B cell (primary cell): ENCODE results near the gene UNC5C. TPM values are rescaled to one million over a fixed set of nuclear protein-coding genes. Genes with fewer than 3 reads are reported as not detected.

ENCODE experiments used
- ATAC-seq: fragments of 200-7000 bp; cut with Tn5 transposase; one replicate; pipeline ENCODE4 v1.10.0; 2021; ENCODE audit warnings: low read depth, mild to moderate bottlenecking, moderate number of reproducible peaks, moderate library complexity
- CTCF ChIA-PET: fragments of 350-600 bp; sonication (Branson Sonifier 250); formaldehyde crosslinking; loops from one replicate; lab custom pipeline; 2021; ENCODE audit warnings: antibody characterized with exemption, inconsistent platforms; lab: Charles Lee
- POLR2A ChIA-PET: fragments of 350-600 bp; sonication (Branson Sonifier 250); formaldehyde crosslinking; loops from one replicate; lab custom pipeline; 2021; ENCODE audit warnings: antibody characterized with exemption; lab: Charles Lee
- DNase-seq: peaks from one replicate; pipeline ENCODE4 v3.0.0; 2013
- H2AFZ ChIP-seq: 2 replicates; pipeline ENCODE4 v1.6.1; 2012; ENCODE audit warnings: mild to moderate bottlenecking, low read depth, low read length; ENCODE audit not compliant: insufficient read depth, poor library complexity, severe bottlenecking
- H3K27ac ChIP-seq, 2 donors: 1 replicate in 1 of 2; 2 replicates in 1 of 2; pipeline ENCODE4 v1.5.1; 2012 to 2013; ENCODE audit warnings: low read length in 2 of 2, mild to moderate bottlenecking in 2 of 2, moderate library complexity in 1 of 2
- H3K27me3 ChIP-seq, 4 experiments: fragments of 200-600 bp in 1 of 4; sonication (generic) in 1 of 4; replicated peaks in 1 of 4; 1 replicate in 2 of 4; 2 replicates in 2 of 4; pipeline versions ENCODE4 v1.6.1 to v1.7.0; 2013 to 2016; ENCODE audit warnings: low read length in 3 of 4, mild to moderate bottlenecking in 2 of 4, mixed read lengths in 1 of 4, moderate library complexity in 1 of 4; ENCODE audit not compliant: insufficient read depth in 4 of 4, control insufficient read depth in 3 of 4; ENCODE audit errors: control extremely low read depth in 1 of 4
- H3K36me3 ChIP-seq, 2 experiments: replicated peaks in 1 of 2; 1 replicate in 1 of 2; 2 replicates in 1 of 2; pipeline versions ENCODE4 v1.6.1 to v1.7.1; 2013; ENCODE audit warnings: low read length in 1 of 2; ENCODE audit not compliant: insufficient read depth in 2 of 2, control insufficient read depth in 1 of 2; ENCODE audit errors: control extremely low read depth in 1 of 2, extremely low read depth in 1 of 2
- H3K4me1 ChIP-seq, 2 donors: fragments of 200-600 bp in 1 of 2; sonication (generic) in 1 of 2; 1 replicate in 1 of 2; 2 replicates in 1 of 2; pipeline versions ENCODE4 v1.5.1 to v1.6.1; 2013 to 2017; ENCODE audit warnings: low read length in 2 of 2; ENCODE audit not compliant: control insufficient read depth in 2 of 2, insufficient read depth in 2 of 2
- H3K4me2 ChIP-seq: replicated peaks from 2 replicates; pipeline ENCODE3; 2012; ENCODE audit warnings: mild to moderate bottlenecking, low read depth, low read length; ENCODE audit not compliant: poor library complexity, severe bottlenecking
- H3K4me3 ChIP-seq, 5 experiments: fragments of 200-600 bp in 1 of 5; sonication (generic) in 1 of 5; 1 replicate in 3 of 5; 2 replicates in 2 of 5; pipeline versions ENCODE4 v1.5.1 to v1.7.0; 2011 to 2016; ENCODE audit warnings: low read length in 4 of 5, mild to moderate bottlenecking in 4 of 5, low read depth in 2 of 5, control low read depth in 1 of 5, moderate library complexity in 1 of 5; ENCODE audit not compliant: insufficient read depth in 1 of 5; ENCODE audit errors: control extremely low read depth in 1 of 5, extremely low read depth in 1 of 5
- H3K79me2 ChIP-seq: fragments of 200-600 bp; sonication (generic); one replicate; pipeline ENCODE4 v1.6.0; 2016; ENCODE audit warnings: low read length; ENCODE audit not compliant: control insufficient read depth, insufficient read depth
- H3K9ac ChIP-seq: fragments of 200-600 bp; sonication (generic); 2 replicates; pipeline ENCODE4 v1.6.1; 2017; ENCODE audit warnings: mild to moderate bottlenecking, low read length, moderate library complexity
- H3K9me3 ChIP-seq, 3 donors: one replicate each; pipeline versions ENCODE4 v1.6.1 to v1.7.1; 2013; ENCODE audit warnings: low read length in 2 of 3; ENCODE audit not compliant: control insufficient read depth in 2 of 3, insufficient read depth in 1 of 3; ENCODE audit errors: control extremely low read depth in 1 of 3
- H4K20me1 ChIP-seq: 2 replicates; pipeline ENCODE4 v1.6.0; 2012; ENCODE audit warnings: mild to moderate bottlenecking, low read length; ENCODE audit not compliant: insufficient read depth, control insufficient read depth, poor library complexity, severe bottlenecking
- H3K27ac Mint-ChIP-seq: one replicate; pipeline ENCODE4 v1.8.0; 2021; ENCODE audit warnings: mixed read lengths
- H3K27me3 Mint-ChIP-seq: one replicate; pipeline ENCODE4 v1.8.0; 2021; ENCODE audit warnings: mixed read lengths
- H3K4me1 Mint-ChIP-seq: one replicate; pipeline ENCODE4 v1.8.0; 2021; ENCODE audit warnings: mixed read lengths
- H3K4me3 Mint-ChIP-seq: one replicate; pipeline ENCODE4 v1.8.0; 2021; ENCODE audit warnings: mixed read lengths
- H3K9me3 Mint-ChIP-seq: one replicate; pipeline ENCODE4 v1.8.0; 2022; ENCODE audit warnings: mixed read lengths; ENCODE audit not compliant: insufficient read depth
- EZH2 ChIP-seq: IDR thresholded peaks from 2 replicates; pipeline ENCODE4 v1.6.1; 2012; ENCODE audit warnings: borderline replicate concordance, low read depth, mild to moderate bottlenecking, moderate library complexity, low read length; ENCODE audit not compliant: insufficient read depth, poor library complexity, severe bottlenecking
- WGBS: methylation state at CpG from one replicate; pipeline ENCODE4 v1.1.5; 2013; ENCODE audit warnings: missing lambda C conversion rate; ENCODE audit not compliant: insufficient coverage; 5-methylcytosine and 5-hydroxymethylcytosine counted together
- intact Hi-C: fragments of 100-400 bp; cut with micrococcal nuclease; formaldehyde crosslinking; loops from one replicate; pipeline ENCODE4 v1.10.0; 2022
- polyA plus RNA-seq: library from polyadenylated mRNA; depleted of rRNA; stranded (reverse); fragments of >200 nt; gene quantifications from 2 replicates; pipeline ENCODE4 v1.2.3, GENCODE V29; 2012
- total RNA-seq, 2 donors: library from RNA; stranded (reverse); fragments of 120-200 nt in 1 of 2; gene quantifications; 1 replicate in 1 of 2; 2 replicates in 1 of 2; pipeline versions ENCODE4 v1.2.3 to v1.2.4, GENCODE V29; 2013 to 2022
- TF ChIP-seq, protein P1 (sequence below): fragments of 200-600 bp; IDR thresholded peaks from one replicate; pipeline ENCODE4 v1.8.0; 2022; ENCODE audit warnings: antibody characterized with exemption, mild to moderate bottlenecking

Gene UNC5C
- total and polyA plus RNA-seq, 2 donors (not counting 1 experiment from before 2014, with no cell fraction given), result not detected

DNA sequence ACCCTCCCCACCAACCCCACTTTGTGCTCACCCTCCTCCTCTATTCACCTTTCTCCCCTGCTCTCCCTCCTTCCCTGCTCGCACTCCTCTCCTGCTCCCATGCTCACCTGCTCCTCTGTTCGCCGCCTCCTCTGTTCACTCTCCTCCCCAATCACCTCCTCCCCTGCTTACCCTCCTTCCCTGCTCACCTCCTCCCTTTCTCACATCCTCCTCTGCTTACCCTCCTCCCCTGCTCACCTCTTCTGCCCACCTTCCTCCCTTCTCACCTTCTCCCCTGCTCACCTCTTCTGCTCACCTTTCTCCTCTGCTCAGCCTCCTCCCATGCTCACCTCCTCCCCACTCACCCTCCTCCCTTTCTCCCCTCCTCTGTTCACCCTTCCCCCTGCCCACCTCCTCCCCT is 357.2 kb downstream of the UNC5C start:
- no peaks in the 10 kb centered on the region for H3K4me1 Mint-ChIP-seq
- Histone ChIP-seq H3K4me2 (no peak overlapping the region), H4K20me1 (no peaks in the 10 kb centered on the region), H3K4me1 (no peaks in the 10 kb centered on the region), H3K4me3 (no peak overlapping the region), H3K27me3 (no peaks in the 10 kb centered on the region), H2AFZ (no peak overlapping the region), H3K79me2 (no peaks in the 10 kb centered on the region), H3K9me3 (peaks cover 0 to 13% (median 0%) of the 10 kb centered on the region in 3 donors), H3K36me3 (no peaks in the 10 kb centered on the region), H3K9ac (no peak overlapping the region), H3K27ac (no peak overlapping the region)
- H3K27me3 Mint-ChIP-seq, result no peaks in the 10 kb centered on the region
- POLR2A ChIA-PET, result no interaction called here
- ATAC-seq (no peak), DNase-seq (no peak)
- 100% methylated on average over 3 of the region's 3 CpGs for WGBS
- TF ChIP-seq EZH2, result no peak
- TF ChIP-seq, protein P1, sequence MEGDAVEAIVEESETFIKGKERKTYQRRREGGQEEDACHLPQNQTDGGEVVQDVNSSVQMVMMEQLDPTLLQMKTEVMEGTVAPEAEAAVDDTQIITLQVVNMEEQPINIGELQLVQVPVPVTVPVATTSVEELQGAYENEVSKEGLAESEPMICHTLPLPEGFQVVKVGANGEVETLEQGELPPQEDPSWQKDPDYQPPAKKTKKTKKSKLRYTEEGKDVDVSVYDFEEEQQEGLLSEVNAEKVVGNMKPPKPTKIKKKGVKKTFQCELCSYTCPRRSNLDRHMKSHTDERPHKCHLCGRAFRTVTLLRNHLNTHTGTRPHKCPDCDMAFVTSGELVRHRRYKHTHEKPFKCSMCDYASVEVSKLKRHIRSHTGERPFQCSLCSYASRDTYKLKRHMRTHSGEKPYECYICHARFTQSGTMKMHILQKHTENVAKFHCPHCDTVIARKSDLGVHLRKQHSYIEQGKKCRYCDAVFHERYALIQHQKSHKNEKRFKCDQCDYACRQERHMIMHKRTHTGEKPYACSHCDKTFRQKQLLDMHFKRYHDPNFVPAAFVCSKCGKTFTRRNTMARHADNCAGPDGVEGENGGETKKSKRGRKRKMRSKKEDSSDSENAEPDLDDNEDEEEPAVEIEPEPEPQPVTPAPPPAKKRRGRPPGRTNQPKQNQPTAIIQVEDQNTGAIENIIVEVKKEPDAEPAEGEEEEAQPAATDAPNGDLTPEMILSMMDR, result no peak
- CTCF ChIA-PET, result no interaction called here
- H3K4me3 Mint-ChIP-seq, result no peak overlapping the region
- no peaks in the 10 kb centered on the region for H3K9me3 Mint-ChIP-seq
- intact Hi-C loops, result no loop called here
- no peak overlapping the region for H3K27ac Mint-ChIP-seq

DNA sequence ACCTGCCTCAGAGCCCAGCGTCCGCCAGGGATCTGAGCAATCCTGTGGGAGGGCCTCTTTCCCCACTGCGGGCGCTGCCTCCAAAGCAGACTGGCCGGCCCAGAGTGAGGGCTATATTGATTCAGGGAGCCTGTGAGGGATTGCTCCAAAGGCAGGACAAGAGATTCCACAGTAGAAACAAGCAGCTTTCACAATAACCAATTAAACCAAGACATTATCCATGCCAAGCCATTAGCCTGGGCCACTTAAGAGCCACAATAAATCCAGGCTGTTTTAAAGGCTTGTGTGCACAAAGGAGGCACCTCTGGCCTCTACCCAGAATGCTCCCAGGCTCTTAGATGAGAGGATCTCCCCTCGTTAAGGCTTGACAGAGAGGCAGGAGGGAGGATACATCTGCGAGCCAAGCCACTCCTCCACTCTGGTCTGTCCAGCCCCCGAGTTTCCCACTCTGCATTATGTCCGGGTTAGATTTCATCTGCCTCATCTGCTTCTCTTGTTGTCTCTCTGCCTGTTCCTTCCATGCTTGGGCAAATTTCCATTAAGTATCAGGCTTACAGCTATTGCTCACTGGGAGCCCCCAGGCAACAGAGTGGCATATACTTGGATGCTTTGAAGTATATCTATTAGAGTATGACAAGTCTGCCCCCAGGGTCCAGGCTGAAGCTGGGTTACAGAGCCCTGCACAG is 357.9 kb downstream of the UNC5C start:
- Mint-ChIP-seq H3K27ac (no peak overlapping the region), H3K4me3 (no peak overlapping the region), H3K9me3 (no peaks in the 10 kb centered on the region), H3K4me1 (no peaks in the 10 kb centered on the region), H3K27me3 (no peaks in the 10 kb centered on the region)
- H3K4me1 ChIP-seq, result no peaks in the 10 kb centered on the region
- H3K9ac ChIP-seq, result no peak overlapping the region
- H3K27ac ChIP-seq, result no peak overlapping the region
- H4K20me1 ChIP-seq, result no peaks in the 10 kb centered on the region
- POLR2A ChIA-PET, result no interaction called here
- TF ChIP-seq EZH2, result no peak
- TF ChIP-seq, protein P1, result no peak
- no peaks in the 10 kb centered on the region for H3K36me3 ChIP-seq
- intact Hi-C loops, result no loop called here
- DNase-seq, result no peak
- H2AFZ ChIP-seq, result no peak overlapping the region
- no peak overlapping the region for H3K4me3 ChIP-seq
- H3K9me3 ChIP-seq, result peaks cover 0 to 13% (median 0%) of the 10 kb centered on the region in 3 donors
- WGBS, result 100% methylated on average over 5 of the region's 9 CpGs
- H3K4me2 ChIP-seq, result no peak overlapping the region
- no peaks in the 10 kb centered on the region for H3K79me2 ChIP-seq
- ATAC-seq, result no peak
- CTCF ChIA-PET, result no interaction called here
- no peaks in the 10 kb centered on the region for H3K27me3 ChIP-seq
